Activated CD4-positive, alpha-beta T cell treated with anti-CD3 and anti-CD28 coated beads, Interleukin-2, amount 50 U/mL, for 1 hour (primary cell): Measurements from ENCODE around the gene LTV1.

Experiments
- DNase-seq: peaks from one replicate; pipeline ENCODE4 v3.0.0-alpha.2; 2020

LTV1 gene

GRCh38 chr6:143896126-143896860 is 53.2 kb downstream of the LTV1 start:
- no peak for DNase-seq

DNA sequence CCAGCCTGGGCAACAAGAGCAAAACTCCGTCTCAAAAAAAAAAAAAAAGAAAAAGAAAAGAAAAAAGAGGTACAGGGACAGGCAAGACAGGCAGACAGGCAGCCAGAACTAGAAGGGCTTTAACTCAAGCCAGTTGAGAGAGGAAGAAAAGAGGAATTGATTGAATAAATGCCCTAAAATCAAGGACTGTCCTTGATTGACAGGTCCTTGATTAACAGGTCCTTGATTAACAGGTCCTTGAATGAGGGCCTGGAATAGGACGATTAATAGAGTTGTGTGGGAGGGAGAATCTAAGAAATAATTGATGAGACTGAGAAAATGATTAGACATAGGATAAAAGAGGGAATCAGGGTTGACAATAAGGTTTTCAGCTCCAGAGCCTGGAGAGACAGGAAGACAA is 57.2 kb downstream of the LTV1 start:
- DNase-seq, result no peak

- DNase-seq, result no peak
Observed at GRCh38 chr6:143901885-143902750, 59.0 kb downstream of the LTV1 start.

DNA sequence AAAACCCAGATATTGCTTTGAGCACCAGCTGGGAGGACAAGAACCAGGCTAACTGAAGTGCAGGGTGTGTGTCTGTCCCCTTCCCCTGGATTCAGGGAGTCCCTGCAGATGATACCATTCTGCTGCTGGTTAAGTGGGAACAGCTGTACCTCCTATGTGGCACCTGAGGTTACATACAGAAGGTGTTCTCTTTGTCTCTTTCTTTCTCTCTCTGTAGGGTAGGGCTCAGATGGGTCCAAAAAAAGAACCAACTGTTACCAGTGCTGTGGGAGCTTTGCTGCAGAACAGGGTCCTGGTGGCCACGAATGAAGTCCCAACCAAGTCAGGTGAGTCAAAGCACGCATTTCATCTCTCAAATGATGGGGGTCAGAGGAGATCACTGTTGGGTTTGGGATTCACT is 59.7 kb downstream of the LTV1 start:
- no peak for DNase-seq

DNA sequence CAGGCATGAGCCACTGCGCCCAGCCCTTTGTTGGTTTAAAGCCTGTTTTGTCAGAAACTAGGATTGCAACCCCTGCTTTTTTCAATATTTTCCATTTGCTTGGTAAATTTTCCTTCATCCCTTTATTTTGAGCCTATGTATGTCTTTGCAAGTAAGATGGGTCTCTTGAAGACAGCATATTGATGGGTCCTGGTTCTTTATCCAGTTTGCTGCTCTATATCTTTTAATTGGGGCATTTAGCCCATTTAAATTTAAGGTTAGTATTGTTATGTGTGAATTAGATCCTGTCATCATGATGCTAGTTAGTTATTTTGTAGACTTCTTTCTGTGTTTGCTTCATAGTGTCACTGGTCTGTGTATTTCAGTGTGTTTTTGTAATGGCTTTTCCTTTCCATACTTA is 67.9 kb downstream of the LTV1 start:
- no peak for DNase-seq

DNA sequence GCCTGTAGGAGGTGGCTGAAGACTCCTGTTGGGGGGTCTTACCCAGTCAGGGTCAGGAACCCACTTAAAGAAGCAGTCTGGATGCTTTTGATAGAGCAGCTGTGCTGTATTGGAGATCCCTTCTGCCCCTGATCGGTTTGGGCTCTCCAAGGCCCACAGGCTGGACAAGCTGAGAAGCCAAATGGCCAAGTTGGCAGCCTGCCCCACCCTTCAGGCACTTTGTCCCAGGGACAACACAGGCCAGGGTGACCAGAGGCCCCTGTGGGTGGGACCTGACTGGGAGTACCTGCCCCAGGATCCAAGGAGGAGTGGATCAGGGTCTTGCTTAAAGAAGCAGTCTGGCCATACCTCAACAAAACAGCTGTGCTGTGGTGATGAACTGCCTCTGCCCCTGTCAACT is 69.5 kb downstream of the LTV1 start:
- DNase-seq, result no peak
